Measurements from ENCODE around the gene PVR. TPM values are rescaled to one million over a fixed set of nuclear protein-coding genes. Genes with fewer than 3 reads are reported as not detected.
"Not testable (repeated sequence)": the region's sequence is repeated elsewhere in the genome, so short reads cannot be mapped to it uniquely, and the experiment has no call there.

The PVR gene
- total and polyA plus RNA-seq, 7 donors: 3.0 to 39.4 (median 11.5) TPM

DNA sequence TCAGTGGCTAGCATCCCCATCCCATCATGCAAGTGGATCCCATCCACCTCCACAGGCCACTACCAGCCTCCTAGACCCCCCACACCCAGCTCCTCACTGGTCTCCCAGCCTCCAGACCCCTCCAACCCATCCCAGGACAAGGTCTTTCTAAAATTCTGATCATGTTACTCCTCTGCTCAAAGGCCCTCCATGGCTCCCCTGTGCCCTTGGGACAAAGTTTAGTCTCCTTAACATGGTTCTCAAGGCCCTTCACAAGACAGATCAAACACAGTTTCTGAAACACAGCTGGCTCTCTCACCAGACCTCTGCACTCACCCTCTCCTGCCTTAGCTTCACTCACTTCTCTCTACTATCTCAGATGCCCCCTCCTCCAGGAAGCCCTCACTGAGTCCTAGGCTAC is 36.8 kb downstream of the PVR start:
- intact Hi-C loops (cut with DNase I): no loop called here
- no peaks in the 10 kb centered on the region for H3K27me3 ChIP-seq
- no peak for DNase-seq
- H3K4me3 ChIP-seq: no peak overlapping the region
- no peaks in the 10 kb centered on the region for H3K4me1 ChIP-seq
- no peaks in the 10 kb centered on the region for H3K9me3 ChIP-seq
- H3K27ac ChIP-seq: no peak overlapping the region
- TF ChIP-seq POLR2AphosphoS5 (IDR thresholded peaks at IDR 0.05) (no peak), POLR2A (IDR thresholded peaks at IDR 0.05) (no peak), EP300 (IDR thresholded peaks at IDR 0.05) (no peak)
- TF ChIP-seq, protein P1, sequence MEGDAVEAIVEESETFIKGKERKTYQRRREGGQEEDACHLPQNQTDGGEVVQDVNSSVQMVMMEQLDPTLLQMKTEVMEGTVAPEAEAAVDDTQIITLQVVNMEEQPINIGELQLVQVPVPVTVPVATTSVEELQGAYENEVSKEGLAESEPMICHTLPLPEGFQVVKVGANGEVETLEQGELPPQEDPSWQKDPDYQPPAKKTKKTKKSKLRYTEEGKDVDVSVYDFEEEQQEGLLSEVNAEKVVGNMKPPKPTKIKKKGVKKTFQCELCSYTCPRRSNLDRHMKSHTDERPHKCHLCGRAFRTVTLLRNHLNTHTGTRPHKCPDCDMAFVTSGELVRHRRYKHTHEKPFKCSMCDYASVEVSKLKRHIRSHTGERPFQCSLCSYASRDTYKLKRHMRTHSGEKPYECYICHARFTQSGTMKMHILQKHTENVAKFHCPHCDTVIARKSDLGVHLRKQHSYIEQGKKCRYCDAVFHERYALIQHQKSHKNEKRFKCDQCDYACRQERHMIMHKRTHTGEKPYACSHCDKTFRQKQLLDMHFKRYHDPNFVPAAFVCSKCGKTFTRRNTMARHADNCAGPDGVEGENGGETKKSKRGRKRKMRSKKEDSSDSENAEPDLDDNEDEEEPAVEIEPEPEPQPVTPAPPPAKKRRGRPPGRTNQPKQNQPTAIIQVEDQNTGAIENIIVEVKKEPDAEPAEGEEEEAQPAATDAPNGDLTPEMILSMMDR (IDR thresholded peaks at IDR 0.05): no peak
- peaks cover 0 to 3% (median 0%) of the 10 kb centered on the region in 4 donors for H3K36me3 ChIP-seq

DNA sequence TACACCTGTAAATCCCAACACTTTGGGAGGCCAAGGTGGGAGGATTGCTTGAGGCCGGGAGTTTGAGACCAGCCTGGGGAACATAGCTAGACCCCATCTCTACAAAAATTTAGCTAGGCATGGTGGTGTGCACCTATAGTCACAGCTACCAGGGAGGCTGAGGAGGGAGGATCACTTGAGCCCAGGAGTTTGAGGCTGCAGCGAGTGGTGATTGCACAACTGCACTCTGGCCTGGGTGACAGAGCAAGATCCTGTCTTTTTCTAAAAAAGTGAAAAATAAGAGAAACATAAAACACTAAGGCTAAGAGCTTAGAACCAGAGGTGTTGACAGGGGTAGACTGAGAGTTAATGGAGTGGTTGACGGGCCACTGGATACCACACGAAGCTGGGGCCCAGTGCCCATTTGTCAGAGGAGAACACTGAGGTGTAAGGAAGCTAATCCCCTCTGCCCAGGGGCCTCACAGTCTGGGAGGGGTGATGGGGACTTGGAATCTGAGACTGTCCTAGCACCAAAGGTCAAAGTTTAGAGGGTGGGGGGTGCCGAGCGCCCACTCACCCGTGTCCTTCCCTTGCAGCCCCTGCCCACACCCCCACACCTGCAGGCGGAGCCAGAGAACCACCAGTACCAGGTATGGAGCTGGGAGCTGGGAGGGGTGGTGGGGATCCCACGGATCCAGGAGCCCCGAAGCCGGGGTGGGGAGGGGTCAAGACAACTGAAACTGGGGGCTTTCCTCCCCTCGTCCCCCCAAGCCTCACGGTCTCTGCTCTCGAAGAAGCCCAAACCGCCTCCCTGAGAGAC is 38.5 kb downstream of the PVR start:
- WGBS, 2 donors: 85 to 90% methylated on average over 15 of the region's 15 CpGs
- DNase-seq: no peak
- no peaks in the 10 kb centered on the region for H3K27me3 ChIP-seq
- no peak overlapping the region for H3K4me3 ChIP-seq
- no peaks in the 10 kb centered on the region for H3K9me3 ChIP-seq
- H3K36me3 ChIP-seq: peaks cover 0 to 3% (median 0%) of the 10 kb centered on the region in 4 donors
- no peak overlapping the region for H3K27ac ChIP-seq
- no peaks in the 10 kb centered on the region for H3K4me1 ChIP-seq
- TF ChIP-seq, protein P1 (IDR thresholded peaks at IDR 0.05): no peak
- TF ChIP-seq POLR2AphosphoS5 (IDR thresholded peaks at IDR 0.05): no peak
- no peak for TF ChIP-seq POLR2A (IDR thresholded peaks at IDR 0.05)
- no peak for TF ChIP-seq EP300 (IDR thresholded peaks at IDR 0.05)
- intact Hi-C loops (cut with DNase I): no loop called here

DNA sequence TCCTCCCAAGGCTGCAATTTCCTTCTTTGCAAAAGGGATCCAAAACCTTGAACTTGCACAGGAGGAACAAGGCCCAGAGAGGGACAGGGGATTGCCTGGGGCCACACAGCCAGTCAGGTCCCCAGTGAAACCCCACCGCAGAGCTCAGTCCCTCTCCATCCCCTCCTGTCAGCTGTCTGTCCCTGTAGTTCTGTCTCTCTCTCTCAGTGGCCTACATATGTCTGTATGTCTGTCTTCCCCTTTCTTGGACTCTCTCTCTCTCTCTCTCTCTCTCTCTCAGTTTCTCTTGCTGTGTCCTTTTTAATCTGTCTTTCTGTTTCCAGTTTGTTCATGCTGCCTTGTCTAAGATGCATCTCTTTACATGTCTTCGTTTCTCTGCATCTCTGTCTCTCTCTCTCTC is 39.1 kb downstream of the PVR start:
- H3K9me3 ChIP-seq: no peaks in the 10 kb centered on the region
- H3K4me3 ChIP-seq: no peak overlapping the region
- H3K4me1 ChIP-seq: no peaks in the 10 kb centered on the region
- H3K36me3 ChIP-seq: peaks cover 0 to 3% (median 0%) of the 10 kb centered on the region in 4 donors
- no peaks in the 10 kb centered on the region for H3K27me3 ChIP-seq
- TF ChIP-seq POLR2AphosphoS5 (IDR thresholded peaks at IDR 0.05) (no peak), EP300 (IDR thresholded peaks at IDR 0.05) (no peak), POLR2A (IDR thresholded peaks at IDR 0.05) (no peak)
- TF ChIP-seq, protein P1 (IDR thresholded peaks at IDR 0.05): no peak
- no peak for DNase-seq
- intact Hi-C loops (cut with DNase I): no loop called here
- 88 to 93% methylated on average over 2 of the region's 2 CpGs for WGBS, 2 donors
- no peak overlapping the region for H3K27ac ChIP-seq

DNA sequence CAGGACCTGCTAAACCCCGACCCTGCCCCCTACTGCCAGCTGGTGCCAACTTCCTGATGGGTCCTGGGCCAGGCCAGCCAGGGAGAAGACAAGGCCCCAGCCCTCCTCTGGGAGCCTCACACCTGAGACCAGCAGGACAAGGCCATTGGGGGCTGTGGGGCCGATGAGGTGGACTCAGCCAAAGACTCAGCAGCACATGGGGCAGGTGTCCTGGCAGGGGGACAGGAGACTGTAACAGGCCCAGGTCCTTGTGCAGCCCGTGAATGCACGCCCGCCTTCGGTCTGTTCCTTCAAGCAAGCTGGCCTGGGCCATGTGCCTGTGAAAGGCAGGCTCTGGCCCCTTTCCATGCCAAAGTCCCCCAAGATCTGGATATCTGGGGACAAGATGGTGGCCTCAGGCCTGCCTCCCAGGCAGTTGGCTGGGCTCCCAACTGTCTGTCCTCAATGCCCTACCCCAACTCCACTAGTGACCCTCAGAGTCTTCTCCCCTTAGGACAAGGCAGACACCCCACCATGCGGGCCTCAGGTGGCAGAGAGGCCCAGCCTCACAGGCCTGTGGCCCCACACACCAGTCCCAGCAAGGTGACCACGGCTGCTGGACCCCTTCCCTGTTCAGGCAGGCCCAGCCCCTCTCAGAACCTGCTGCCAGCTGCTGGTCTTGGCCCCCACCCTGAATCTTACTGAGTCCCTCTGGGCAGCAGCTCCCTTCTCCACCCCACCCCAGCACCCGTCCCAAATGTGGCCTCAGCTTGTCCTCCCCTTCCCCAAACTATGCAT is 39.9 kb downstream of the PVR start:
- H3K27me3 ChIP-seq: peaks cover 0 to 3% (median 0%) of the 10 kb centered on the region in 3 donors
- no peak for TF ChIP-seq EP300 (IDR thresholded peaks at IDR 0.05)
- TF ChIP-seq POLR2A (IDR thresholded peaks at IDR 0.05): no peak
- no peak for TF ChIP-seq POLR2AphosphoS5 (IDR thresholded peaks at IDR 0.05)
- TF ChIP-seq, protein P1 (IDR thresholded peaks at IDR 0.05): no peak
- no peak overlapping the region for H3K4me3 ChIP-seq
- no peaks in the 10 kb centered on the region for H3K9me3 ChIP-seq
- no peaks in the 10 kb centered on the region for H3K4me1 ChIP-seq
- WGBS, 2 donors: 75 to 78% methylated on average over 9 of the region's 9 CpGs
- DNase-seq: no peak
- peaks cover 0 to 3% (median 0%) of the 10 kb centered on the region in 4 donors for H3K36me3 ChIP-seq
- intact Hi-C loops (cut with DNase I): no loop called here
- H3K27ac ChIP-seq: no peak overlapping the region

DNA sequence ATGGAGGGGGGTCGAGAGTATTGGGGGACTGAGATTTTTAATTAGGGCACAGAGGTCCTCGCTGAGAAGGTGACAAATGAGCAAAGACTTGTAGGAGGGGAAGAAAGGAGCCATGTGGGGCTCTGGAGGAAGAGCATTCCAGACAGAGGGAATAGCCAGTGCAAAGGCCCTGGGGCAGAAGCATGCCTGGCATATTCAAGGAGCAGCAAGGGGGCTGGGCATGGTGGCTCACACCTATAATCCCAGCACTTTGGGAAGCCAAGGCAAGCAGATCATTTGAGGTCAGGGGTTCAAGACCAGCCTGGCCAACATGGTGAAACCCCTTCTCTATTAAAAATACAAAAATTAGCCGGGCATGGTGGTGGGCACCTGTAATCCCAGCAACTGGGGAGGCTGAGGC is 40.7 kb downstream of the PVR start:
- H3K9me3 ChIP-seq; H3K27me3 ChIP-seq; intact Hi-C loops (cut with DNase I); DNase-seq; H3K4me1 ChIP-seq; H3K36me3 ChIP-seq; H3K4me3 ChIP-seq: not testable (repeated sequence)
- 91% methylated on average over 3 of the region's 3 CpGs for WGBS, 2 donors
- H3K27ac ChIP-seq: peak overlapping the region in 1 of 4 donors; percentile 41

All from sigmoid colon (tissue), 7 donors.